Measurements from ENCODE around the gene NUTM2F. TPM values are rescaled to one million over a fixed set of nuclear protein-coding genes. Genes with fewer than 3 reads are reported as not detected.

NUTM2F gene
- total and polyA plus RNA-seq, 7 donors, result 0.03 TPM; not detected in 6

GRCh38 chr9:94298949-94299599 lies 29.4 kb downstream of the NUTM2F start:
- ATAC-seq, result peak in 2 of 4 donors; percentile 70 to 88
- H3K27me3 ChIP-seq (ENCODE audit: insufficient read depth in 3 of 3, low read length in 2 of 3), result no peaks in the 10 kb centered on the region
- 59 to 74% (median 70%) methylated on average over 9 of the region's 9 CpGs for WGBS, 3 donors
- H3K36me3 ChIP-seq (ENCODE audit: insufficient read depth in 1 of 2, low read depth in 1 of 2), result peaks cover 0 to 9% of the 10 kb centered on the region in 2 donors
- no peaks in the 10 kb centered on the region for H3K9me3 ChIP-seq
- no peak overlapping the region for H3K4me3 ChIP-seq
- H3K27ac ChIP-seq, result no peak overlapping the region
- intact Hi-C loops (cut with DNase I), result no loop called here
- no peak for DNase-seq
- H3K4me1 ChIP-seq, result peaks cover 9% of the 10 kb centered on the region
- TF ChIP-seq CTCF (IDR thresholded peaks at IDR 0.05), result no peak

- TF ChIP-seq CTCF (IDR thresholded peaks at IDR 0.05), result no peak
- DNase-seq (no peak), ATAC-seq (no peak)
- Histone ChIP-seq H3K27ac (no peak overlapping the region), H3K4me1 (peaks cover 23% of the 10 kb centered on the region), H3K4me3 (no peak overlapping the region), H3K36me3 (ENCODE audit: insufficient read depth in 1 of 2, low read depth in 1 of 2) (peaks cover 0 to 15% of the 10 kb centered on the region in 2 donors), H3K27me3 (ENCODE audit: insufficient read depth in 3 of 3, low read length in 2 of 3) (no peaks in the 10 kb centered on the region), H3K9me3 (no peaks in the 10 kb centered on the region)
- intact Hi-C loops (cut with DNase I), result loop anchor here in 1 of 2 donors (5.0 kb wide), 1 partner anchor 313 kb away; no protein-coding TSS in a partner anchor
- 71 to 90% (median 84%) methylated on average over 2 of the region's 2 CpGs for WGBS, 3 donors
Observed at GRCh38 chr9:94289691-94290090, 38.8 kb downstream of the NUTM2F start.

- peaks cover 23% of the 10 kb centered on the region for H3K4me1 ChIP-seq
- peaks cover 0 to 2% of the 10 kb centered on the region in 2 donors for H3K36me3 ChIP-seq (ENCODE audit: insufficient read depth in 1 of 2, low read depth in 1 of 2)
- no peaks in the 10 kb centered on the region for H3K27me3 ChIP-seq (ENCODE audit: insufficient read depth in 3 of 3, low read length in 2 of 3)
- peak overlapping the region; percentile 68 for H3K27ac ChIP-seq
- 27 to 40% (median 29%) methylated on average over 7 of the region's 7 CpGs for WGBS, 3 donors
- DNase-seq, result no peak
- peak; percentile 53 to 64 (median 58) for ATAC-seq
- no peak for TF ChIP-seq CTCF (IDR thresholded peaks at IDR 0.05)
- intact Hi-C loops (cut with DNase I), result no loop called here
- H3K4me3 ChIP-seq, result peak overlapping the region; percentile 24
- H3K9me3 ChIP-seq, result no peaks in the 10 kb centered on the region
Observed at GRCh38 chr9:94287877-94288513, 40.4 kb downstream of the NUTM2F start.

GRCh38 chr9:94286116-94286515 lies 42.3 kb downstream of the NUTM2F start:
- 96 to 99% (median 96%) methylated on average over 3 of the region's 3 CpGs for WGBS, 3 donors
- TF ChIP-seq CTCF (IDR thresholded peaks at IDR 0.05), result no peak

More at GRCh38 chr9:94286116-94286515, 42.3 kb downstream of the NUTM2F start:
- Histone ChIP-seq H3K27me3 (ENCODE audit: insufficient read depth in 3 of 3, low read length in 2 of 3) (no peaks in the 10 kb centered on the region), H3K36me3 (ENCODE audit: insufficient read depth in 1 of 2, low read depth in 1 of 2) (no peaks in the 10 kb centered on the region), H3K4me3 (no peak overlapping the region), H3K4me1 (peaks cover 23% of the 10 kb centered on the region), H3K27ac (no peak overlapping the region), H3K9me3 (no peaks in the 10 kb centered on the region)
- intact Hi-C loops (cut with DNase I), result no loop called here
- ATAC-seq (no peak), DNase-seq (no peak)

Measured in psoas muscle (tissue), 8 donors.